HG03460 (cell line): ENCODE results near the gene CCDC92B.

ENCODE experiments used
- ATAC-seq: cut with Tn5 transposase; IDR thresholded peaks from one replicate; pipeline ENCODE4 v1.9.1; 2021; ENCODE audit not compliant: unreplicated experiment

CCDC92B gene

GRCh38 chr17:2723505-2723996 lies 25.9 kb downstream of the CCDC92B start:
- no peak for ATAC-seq

- no peak for ATAC-seq
These were observed 26.8 kb downstream of the CCDC92B start for GRCh38 chr17:2722611-2723010.

- ATAC-seq = no peak
These were observed 27.8 kb downstream of the CCDC92B start for GRCh38 chr17:2721603-2722002.

GRCh38 chr17:2719861-2720260 lies 29.6 kb downstream of the CCDC92B start:
- ATAC-seq = no peak

- ATAC-seq = no peak
These were observed 31.1 kb downstream of the CCDC92B start for GRCh38 chr17:2718150-2718938.

- ATAC-seq = no peak
These were observed 32.8 kb downstream of the CCDC92B start for GRCh38 chr17:2716649-2717048.

- ATAC-seq = no peak
These were observed 35.6 kb downstream of the CCDC92B start for GRCh38 chr17:2713881-2714280.

GRCh38 chr17:2712300-2713043 lies 37.0 kb downstream of the CCDC92B start:
- no peak for ATAC-seq

- peak; percentile 67 for ATAC-seq
These were observed 37.7 kb downstream of the CCDC92B start, which contains the start of gene CLUH for GRCh38 chr17:2711608-2712299. CLUH (minus strand) TSS chr17:2711764; CDS start chr17:2711661, 103 bp downstream.

GRCh38 chr17:2710803-2711607 lies 38.4 kb downstream of the CCDC92B start:
- ATAC-seq = no peak

GRCh38 chr17:2710071-2710802 lies 39.2 kb downstream of the CCDC92B start:
- ATAC-seq = no peak

- ATAC-seq = no peak
These were observed 40.2 kb downstream of the CCDC92B start for GRCh38 chr17:2709183-2709661.

GRCh38 chr17:2708585-2709182 lies 40.8 kb downstream of the CCDC92B start:
- ATAC-seq = no peak

GRCh38 chr17:2707721-2708584 lies 41.5 kb downstream of the CCDC92B start:
- ATAC-seq = no peak

- no peak for ATAC-seq
These were observed 42.4 kb downstream of the CCDC92B start for GRCh38 chr17:2706911-2707510.

GRCh38 chr17:2705888-2706795 lies 43.3 kb downstream of the CCDC92B start:
- no peak for ATAC-seq

GRCh38 chr17:2705263-2705662 lies 44.2 kb downstream of the CCDC92B start:
- no peak for ATAC-seq
